Gastrocnemius medialis (tissue), 4 donors: ENCODE data around the gene PCID2.

Experiments
- CTCF ChIP-seq, 5 experiments: fragments of 450-650 bp in 3 of 5; fragments of 200-600 bp in 2 of 5; sonication (generic) in 2 of 5; IDR thresholded peaks in 4 of 5; conservative IDR thresholded peaks in 1 of 5; 1 replicate in 4 of 5; 2 replicates in 1 of 5; pipeline ENCODE4 v1.5.1; 2016 to 2019; ENCODE audit warnings: antibody characterized with exemption in 5 of 5, mild to moderate bottlenecking in 3 of 5, moderate library complexity in 3 of 5
- POLR2A ChIP-seq, 2 donors: fragments of 450-650 bp; IDR thresholded peaks; one replicate each; pipeline ENCODE4 v1.6.1; 2017; ENCODE audit warnings: antibody characterized with exemption in 2 of 2, mild to moderate bottlenecking in 2 of 2, moderate library complexity in 2 of 2

GRCh38 chr13:113204378-113204734 lies 4.1 kb downstream of the PCID2 start:
- TF ChIP-seq POLR2A (IDR thresholded peaks at IDR 0.05) (no peak), CTCF (IDR thresholded peaks at IDR 0.05 in 4 of 5, conservative IDR thresholded peaks at IDR 0.05 in 1 of 5) (no peak)
